PC-9 (cell line): ENCODE data around the gene PERCC1. TPM values are rescaled to one million over a fixed set of nuclear protein-coding genes. Genes with fewer than 3 reads are reported as not detected.

Source experiments
- BruUV-seq: library from RNA; stranded (reverse); fragments of 400-500 nt; replicated peaks from 2 replicates; lab custom pipeline; 2021; lab: Mats Ljungman, UMichigan
- CTCF ChIA-PET: fragments of 300-600 bp; sonication (Branson Sonifier 250); formaldehyde crosslinking; loops from one replicate; lab custom pipeline; 2022; ENCODE audit warnings: antibody characterized with exemption; lab: Charles Lee
- POLR2A ChIA-PET: fragments of 300-600 bp; sonication (Branson Sonifier 250); formaldehyde crosslinking; loops from one replicate; lab custom pipeline; 2022; ENCODE audit warnings: antibody characterized with exemption; ENCODE audit not compliant: unreplicated experiment; lab: Charles Lee
- DNase-seq, 2 experiments: peaks; one replicate each; pipeline versions ENCODE4 v3.0.0 to v3.0.0-alpha.2; 2015 to 2022; ENCODE audit warnings: mixed read lengths in 1 of 2
- H2AFZ ChIP-seq: fragments of 200-600 bp; sonication (generic); 2 replicates; pipeline ENCODE4 v1.8.1; 2017; ENCODE audit warnings: antibody characterized with exemption
- H3F3A ChIP-seq: fragments of 200-600 bp; sonication (generic); 2 replicates; pipeline ENCODE4 v1.8.1; 2017; ENCODE audit warnings: antibody characterized with exemption, mild to moderate bottlenecking, low read depth; ENCODE audit not compliant: insufficient read depth
- H3K27ac ChIP-seq: fragments of 200-600 bp; sonication (generic); 2 replicates; pipeline ENCODE4 v1.6.1; 2016; ENCODE audit warnings: mixed run types
- H3K27me3 ChIP-seq: fragments of 200-600 bp; sonication (generic); 2 replicates; pipeline ENCODE4 v1.6.1; 2016; ENCODE audit warnings: low read depth, mixed run types; ENCODE audit not compliant: insufficient read depth
- H3K36me3 ChIP-seq: fragments of 200-600 bp; sonication (generic); 2 replicates; pipeline ENCODE4 v1.6.1; 2016; ENCODE audit warnings: low read depth, mixed run types
- H3K4me1 ChIP-seq: fragments of 200-600 bp; sonication (generic); replicated peaks from 2 replicates; pipeline ENCODE4 v1.6.1; 2016; ENCODE audit warnings: mixed run types; ENCODE audit not compliant: insufficient read depth
- H3K4me2 ChIP-seq: fragments of 200-600 bp; sonication (generic); 2 replicates; pipeline ENCODE4 v1.6.1; 2017; ENCODE audit warnings: mixed run types
- H3K4me3 ChIP-seq: fragments of 200-600 bp; sonication (generic); 2 replicates; pipeline ENCODE4 v1.6.1; 2016; ENCODE audit warnings: mixed run types
- H3K79me2 ChIP-seq: fragments of 200-600 bp; sonication (generic); 2 replicates; pipeline ENCODE4 v1.6.1; 2017; ENCODE audit warnings: low read depth, mixed run types
- H3K9me2 ChIP-seq: fragments of 200-600 bp; sonication (generic); 2 replicates; pipeline ENCODE4 v1.8.1; 2017; ENCODE audit warnings: mild to moderate bottlenecking; ENCODE audit not compliant: insufficient read depth
- H3K9me3 ChIP-seq: fragments of 200-600 bp; sonication (generic); 2 replicates; pipeline ENCODE4 v1.8.1; 2016; ENCODE audit warnings: low read depth; ENCODE audit not compliant: insufficient read depth
- H4K20me1 ChIP-seq: fragments of 200-600 bp; sonication (generic); 2 replicates; pipeline ENCODE4 v1.8.1; 2017; ENCODE audit not compliant: insufficient read depth
- EZH2 ChIP-seq: fragments of 200-600 bp; sonication (generic); IDR thresholded peaks from 2 replicates; pipeline ENCODE4 v1.8.0; 2017; ENCODE audit warnings: antibody characterized with exemption, low read depth
- intact Hi-C: fragments of 100-400 bp; cut with micrococcal nuclease; formaldehyde crosslinking; loops from one replicate; pipeline ENCODE4 v1.10.0; 2022; ENCODE audit not compliant: unreplicated experiment
- total RNA-seq: library from RNA; stranded (reverse); gene quantifications from 2 replicates; pipeline ENCODE4 v1.2.3, GENCODE V29; 2021
- TF ChIP-seq, protein P1 (sequence below): fragments of 200-600 bp; sonication (generic); conservative IDR thresholded peaks from 2 replicates; pipeline ENCODE4 v1.6.1; 2017; ENCODE audit warnings: mixed run types, antibody characterized with exemption, mild to moderate bottlenecking, moderate library complexity

Gene PERCC1
- total RNA-seq, 1 experiment from 2014 or later, result not detected

DNA sequence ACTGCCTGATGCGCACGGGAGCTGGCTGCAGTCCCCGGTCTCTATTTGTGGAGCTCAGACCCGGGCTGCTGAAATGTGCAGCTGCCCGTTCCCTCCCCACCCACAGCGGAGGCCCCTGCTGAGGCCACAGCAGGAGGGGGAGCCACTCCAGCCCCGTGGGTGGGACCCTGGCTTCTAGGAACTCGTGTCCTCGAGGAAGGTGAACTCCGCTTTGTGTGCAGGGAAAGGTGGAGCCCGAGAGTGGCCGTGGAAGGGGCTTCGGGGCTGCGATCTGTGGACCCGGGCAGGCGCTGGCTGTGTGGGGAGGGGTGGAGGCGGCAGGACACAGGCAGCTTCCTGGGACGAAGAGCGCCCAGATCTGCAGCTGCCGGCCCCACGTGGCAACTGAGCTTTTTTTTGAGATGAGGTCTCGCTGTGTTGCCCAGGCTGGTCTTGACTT, 10.5 kb downstream of the PERCC1 start:
- TF ChIP-seq EZH2, result no peak
- TF ChIP-seq, protein P1, sequence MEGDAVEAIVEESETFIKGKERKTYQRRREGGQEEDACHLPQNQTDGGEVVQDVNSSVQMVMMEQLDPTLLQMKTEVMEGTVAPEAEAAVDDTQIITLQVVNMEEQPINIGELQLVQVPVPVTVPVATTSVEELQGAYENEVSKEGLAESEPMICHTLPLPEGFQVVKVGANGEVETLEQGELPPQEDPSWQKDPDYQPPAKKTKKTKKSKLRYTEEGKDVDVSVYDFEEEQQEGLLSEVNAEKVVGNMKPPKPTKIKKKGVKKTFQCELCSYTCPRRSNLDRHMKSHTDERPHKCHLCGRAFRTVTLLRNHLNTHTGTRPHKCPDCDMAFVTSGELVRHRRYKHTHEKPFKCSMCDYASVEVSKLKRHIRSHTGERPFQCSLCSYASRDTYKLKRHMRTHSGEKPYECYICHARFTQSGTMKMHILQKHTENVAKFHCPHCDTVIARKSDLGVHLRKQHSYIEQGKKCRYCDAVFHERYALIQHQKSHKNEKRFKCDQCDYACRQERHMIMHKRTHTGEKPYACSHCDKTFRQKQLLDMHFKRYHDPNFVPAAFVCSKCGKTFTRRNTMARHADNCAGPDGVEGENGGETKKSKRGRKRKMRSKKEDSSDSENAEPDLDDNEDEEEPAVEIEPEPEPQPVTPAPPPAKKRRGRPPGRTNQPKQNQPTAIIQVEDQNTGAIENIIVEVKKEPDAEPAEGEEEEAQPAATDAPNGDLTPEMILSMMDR, result no peak
- Histone ChIP-seq H3K27me3 (no peaks in the 10 kb centered on the region), H3K36me3 (no peaks in the 10 kb centered on the region), H4K20me1 (no peaks in the 10 kb centered on the region), H3K4me1 (no peaks in the 10 kb centered on the region), H3F3A (no peaks in the 10 kb centered on the region), H3K4me3 (no peak overlapping the region), H3K9me3 (no peaks in the 10 kb centered on the region), H2AFZ (no peak overlapping the region), H3K9me2 (no peaks in the 10 kb centered on the region), H3K27ac (no peak overlapping the region), H3K79me2 (no peaks in the 10 kb centered on the region), H3K4me2 (no peak overlapping the region)
- ChIA-PET POLR2A (no interaction called here), CTCF (interaction anchor here (0.5 kb wide), 1 partner anchor 382 kb away, joined by 6 read pairs; no protein-coding TSS in a partner anchor)
- intact Hi-C loops, result no loop called here
- no TSS peak for BruUV-seq
- no peak for DNase-seq

DNA sequence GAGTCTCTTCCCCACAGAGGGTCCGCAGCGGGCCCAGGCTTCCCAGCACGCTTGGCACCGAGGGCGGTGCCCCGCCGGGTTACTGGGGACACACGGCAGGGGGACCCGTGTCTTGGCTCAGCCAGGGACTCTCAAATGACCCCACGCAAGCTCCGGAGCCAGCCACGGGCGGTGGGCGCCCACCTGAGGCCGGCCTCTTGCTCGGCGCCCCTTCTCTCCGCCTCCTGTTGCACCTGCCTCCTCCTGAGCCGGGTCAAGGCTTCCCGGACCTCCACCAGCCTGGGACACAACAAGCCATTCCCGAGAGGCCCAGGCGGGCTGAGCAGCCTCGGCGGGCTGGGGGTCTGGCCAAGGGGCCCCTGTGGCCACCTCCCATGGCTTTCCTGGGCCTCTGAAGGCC, 11.8 kb downstream of the PERCC1 start:
- Histone ChIP-seq H3K27ac (no peak overlapping the region), H3K4me1 (no peaks in the 10 kb centered on the region), H3K79me2 (no peaks in the 10 kb centered on the region), H3K36me3 (no peaks in the 10 kb centered on the region), H3K9me3 (no peaks in the 10 kb centered on the region), H4K20me1 (no peaks in the 10 kb centered on the region), H3K27me3 (no peaks in the 10 kb centered on the region), H3K4me2 (no peak overlapping the region), H2AFZ (no peak overlapping the region), H3F3A (no peaks in the 10 kb centered on the region), H3K9me2 (no peaks in the 10 kb centered on the region), H3K4me3 (no peak overlapping the region)
- no TSS peak for BruUV-seq
- intact Hi-C loops, result no loop called here
- POLR2A ChIA-PET, result no interaction called here
- DNase-seq, result no peak
- CTCF ChIA-PET, result no interaction called here
- TF ChIP-seq, protein P1, result no peak
- no peak for TF ChIP-seq EZH2

DNA sequence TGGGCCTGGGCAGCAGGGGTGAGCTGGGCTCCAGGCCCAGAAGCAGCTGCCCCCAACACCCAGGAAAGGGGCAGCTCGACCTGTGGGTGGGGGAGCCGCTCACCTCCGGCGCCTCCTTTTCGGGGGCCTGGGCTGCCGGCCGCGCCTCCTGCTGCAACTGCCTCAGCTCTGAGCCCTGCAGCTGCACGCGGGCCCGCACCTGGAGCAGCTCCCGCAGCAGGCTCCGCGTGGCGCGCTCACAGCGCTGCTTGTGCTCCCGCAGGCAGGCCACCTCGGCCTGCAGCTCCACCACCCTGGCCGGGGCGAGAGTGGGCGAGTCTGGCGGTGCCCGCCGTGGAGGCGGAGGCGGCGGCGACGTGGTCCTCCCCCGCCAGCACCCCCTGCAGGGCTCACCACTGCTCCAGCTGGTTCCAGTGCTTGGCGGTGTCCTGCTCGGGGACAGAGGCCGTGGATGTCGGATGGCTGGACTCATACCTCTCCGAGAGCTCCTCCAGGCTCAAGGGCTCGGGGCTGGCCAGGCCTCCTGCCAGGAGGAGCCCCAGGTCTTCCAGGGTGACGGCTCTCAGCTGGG, 12.6 kb downstream of the PERCC1 start:
- no TSS peak for BruUV-seq
- CTCF ChIA-PET, result no interaction called here
- intact Hi-C loops, result no loop called here

More for the DNA sequence above, 12.6 kb downstream of the PERCC1 start:
- H3K27me3 ChIP-seq, result no peaks in the 10 kb centered on the region
- no peaks in the 10 kb centered on the region for H3K9me2 ChIP-seq
- H3K27ac ChIP-seq, result no peak overlapping the region
- H3K36me3 ChIP-seq, result no peaks in the 10 kb centered on the region
- H3K4me2 ChIP-seq, result no peak overlapping the region
- no peaks in the 10 kb centered on the region for H4K20me1 ChIP-seq
- H3K4me3 ChIP-seq, result no peak overlapping the region
- no peak for DNase-seq
- no peaks in the 10 kb centered on the region for H3K79me2 ChIP-seq
- no peak overlapping the region for H2AFZ ChIP-seq
- no peaks in the 10 kb centered on the region for H3F3A ChIP-seq
- POLR2A ChIA-PET, result no interaction called here
- H3K4me1 ChIP-seq, result no peaks in the 10 kb centered on the region
- TF ChIP-seq EZH2, result no peak
- TF ChIP-seq, protein P1, result no peak
- H3K9me3 ChIP-seq, result no peaks in the 10 kb centered on the region
